HCT116 (cell line): ENCODE measurements around the gene PHF2. TPM values are rescaled to one million over a fixed set of nuclear protein-coding genes. Genes with fewer than 3 reads are reported as not detected.

Experiments used
- ATAC-seq: fragments of 200-7000 bp; cut with Tn5 transposase; 2 replicates; pipeline ENCODE4 v1.9.1; 2020; ENCODE audit warnings: mild to moderate bottlenecking, moderate library complexity
- BruUV-seq: library from RNA; stranded (reverse); fragments of 400-500 nt; replicated peaks from 2 replicates; lab custom pipeline; 2021; lab: Mats Ljungman, UMichigan
- CTCF ChIA-PET: fragments of 300-600 bp; sonication (Branson Sonifier 250); formaldehyde crosslinking; loops from one replicate; lab custom pipeline; 2021; ENCODE audit warnings: antibody characterized with exemption; lab: Charles Lee
- POLR2A ChIA-PET: fragments of 300-600, 350-600 bp; sonication (Branson Sonifier 250); formaldehyde crosslinking; loops from one replicate; lab custom pipeline; 2021; ENCODE audit warnings: antibody characterized with exemption; lab: Charles Lee
- RAD21 ChIA-PET, 2 experiments: fragments of 300-600 bp; sonication (Branson Sonifier 250); formaldehyde crosslinking; loops; one replicate each; lab custom pipeline; 2023; ENCODE audit warnings: low total read pairs in 2 of 2; ENCODE audit not compliant: uncharacterized antibody in 2 of 2, unreplicated experiment in 2 of 2, low non-redundant PET in 1 of 2; lab: Charles Lee
- DNase-seq: peaks from one replicate; pipeline ENCODE4 v3.0.0-alpha.2; 2010; ENCODE audit warnings: low read depth, low spot score
- H2AFZ ChIP-seq: fragments of 200-600 bp; shearing (Covaris generic), sonication (generic); 2 replicates; pipeline ENCODE4 v1.6.1; 2017; ENCODE audit warnings: low read depth, mixed run types, mixed read lengths, antibody characterized with exemption, low read length; ENCODE audit not compliant: poor library complexity, severe bottlenecking
- H3K27ac ChIP-seq: 2 replicates; pipeline ENCODE4 v1.5.1; 2012; ENCODE audit warnings: low read depth, low read length
- H3K27me3 ChIP-seq: fragments of 200-600 bp; sonication (generic); 2 replicates; pipeline ENCODE4 v1.6.1; 2016; ENCODE audit warnings: mixed run types, low read length, mixed read lengths; ENCODE audit not compliant: insufficient read depth
- H3K36me3 ChIP-seq, 2 experiments: fragments of 200-500 bp in 1 of 2; fragments of 200-600 bp in 1 of 2; sonication (Bioruptor generic) in 1 of 2; sonication (generic) in 1 of 2; 2 replicates each; pipeline versions ENCODE4 v1.5.1 to v1.6.1; 2014 to 2016; ENCODE audit warnings: low read length in 2 of 2, inconsistent platforms in 1 of 2, mixed read lengths in 1 of 2, mixed run types in 1 of 2; ENCODE audit not compliant: insufficient read depth in 2 of 2, control insufficient read depth in 1 of 2
- H3K4me1 ChIP-seq, 2 experiments: fragments of 200-600 bp in 1 of 2; sonication (generic) in 1 of 2; 2 replicates each; pipeline versions ENCODE4 v1.5.1 to v1.6.1; 2012 to 2017; ENCODE audit warnings: low read length in 2 of 2, inconsistent platforms in 1 of 2, mild to moderate bottlenecking in 1 of 2, mixed read lengths in 1 of 2, mixed run types in 1 of 2, moderate library complexity in 1 of 2; ENCODE audit not compliant: insufficient read depth in 2 of 2, control insufficient read depth in 1 of 2
- H3K4me2 ChIP-seq: fragments of 200-600 bp; sonication (generic); 2 replicates; pipeline ENCODE4 v1.6.1; 2017; ENCODE audit warnings: mixed run types, low read length, mixed read lengths
- H3K4me3 ChIP-seq, 2 experiments: fragments of 200-600 bp in 1 of 2; sonication (generic) in 1 of 2; replicated peaks in 1 of 2; 2 replicates each; pipeline ENCODE4 v1.5.1; 2011 to 2016; ENCODE audit warnings: low read length in 2 of 2, control low read depth in 1 of 2, low read depth in 1 of 2, mild to moderate bottlenecking in 1 of 2, mixed read lengths in 1 of 2, mixed run types in 1 of 2
- H3K79me2 ChIP-seq: fragments of 200-600 bp; sonication (generic); 2 replicates; pipeline ENCODE4 v1.6.1; 2017; ENCODE audit warnings: mild to moderate bottlenecking, mixed run types, low read length, moderate library complexity, mixed read lengths; ENCODE audit not compliant: insufficient read depth
- H3K9ac ChIP-seq: fragments of 200-600 bp; sonication (generic); 2 replicates; pipeline ENCODE4 v1.6.1; 2016; ENCODE audit warnings: low read length, mixed read lengths
- H3K9me2 ChIP-seq: fragments of 200-600 bp; sonication (generic), shearing (Covaris generic); 2 replicates; pipeline ENCODE4 v1.6.1; 2017; ENCODE audit warnings: mixed run types, mild to moderate bottlenecking, moderate library complexity; ENCODE audit not compliant: insufficient read depth
- H3K9me3 ChIP-seq, 2 experiments: fragments of 200-500 bp in 1 of 2; fragments of 200-600 bp in 1 of 2; sonication (Bioruptor generic) in 1 of 2; sonication (generic) in 1 of 2; 2 replicates each; pipeline ENCODE4 v1.6.1; 2014 to 2017; ENCODE audit warnings: low read length in 2 of 2, mixed read lengths in 2 of 2, inconsistent platforms in 1 of 2, low read depth in 1 of 2, mild to moderate bottlenecking in 1 of 2, mixed run types in 1 of 2, moderate library complexity in 1 of 2; ENCODE audit not compliant: control insufficient read depth in 1 of 2, insufficient read depth in 1 of 2
- H4K20me1 ChIP-seq: fragments of 200-600 bp; sonication (generic), shearing (Covaris generic); 2 replicates; pipeline ENCODE4 v1.6.1; 2017; ENCODE audit warnings: mixed run types, mild to moderate bottlenecking, moderate library complexity; ENCODE audit not compliant: insufficient read depth
- ATF3 ChIP-seq: IDR thresholded peaks from 2 replicates; pipeline ENCODE4 v1.6.1; 2012
- CBX3 ChIP-seq: IDR thresholded peaks from 2 replicates; pipeline ENCODE4 v1.6.1; 2012; ENCODE audit warnings: low read depth
- EGR1 ChIP-seq: IDR thresholded peaks from 2 replicates; pipeline ENCODE4 v1.6.1; 2012; ENCODE audit warnings: low read depth
- ELF1 ChIP-seq: IDR thresholded peaks from 2 replicates; pipeline ENCODE4 v1.6.1; 2012; ENCODE audit warnings: low read depth, borderline replicate concordance
- EZH2 ChIP-seq: fragments of 200-600 bp; sonication (generic); IDR thresholded peaks from 2 replicates; pipeline ENCODE4 v1.6.1; 2017; ENCODE audit warnings: antibody characterized with exemption, mixed run types
- EZH2phosphoT487 ChIP-seq: fragments of 200-600 bp; IDR thresholded peaks from 2 replicates; pipeline ENCODE4 v1.6.1; 2018; ENCODE audit warnings: antibody characterized with exemption, borderline replicate concordance
- MAX ChIP-seq: IDR thresholded peaks from 2 replicates; pipeline ENCODE4 v1.6.1; 2012
- POLR2A ChIP-seq: IDR thresholded peaks from 2 replicates; pipeline ENCODE4 v1.7.0; 2011; ENCODE audit warnings: borderline replicate concordance; ENCODE audit not compliant: insufficient read depth, insufficient read length; ENCODE audit errors: extremely low read depth
- POLR2AphosphoS5 ChIP-seq: IDR thresholded peaks from 2 replicates; pipeline ENCODE4 v1.6.1; 2011; ENCODE audit warnings: mild to moderate bottlenecking, low read depth, low read length, moderate library complexity
- RAD21 ChIP-seq: IDR thresholded peaks from 2 replicates; pipeline ENCODE4 v1.6.1; 2012; ENCODE audit warnings: low read depth, mild to moderate bottlenecking
- REST ChIP-seq: IDR thresholded peaks from 2 replicates; pipeline ENCODE4 v1.6.1; 2012; ENCODE audit warnings: low read depth
- SP1 ChIP-seq: IDR thresholded peaks from 2 replicates; pipeline ENCODE4 v1.6.1; 2012; ENCODE audit warnings: low read depth
- SRF ChIP-seq: IDR thresholded peaks from 2 replicates; pipeline ENCODE4 v1.6.1; 2012; ENCODE audit warnings: low read depth
- YY1 ChIP-seq: IDR thresholded peaks from 2 replicates; pipeline ENCODE4 v1.6.1; 2011; ENCODE audit warnings: low read length, low read depth, moderate library complexity, mild to moderate bottlenecking; ENCODE audit not compliant: insufficient replicate concordance; ENCODE audit errors: extremely low read depth
- ZBTB33 ChIP-seq: IDR thresholded peaks from 2 replicates; pipeline ENCODE4 v1.6.1; 2011; ENCODE audit warnings: mild to moderate bottlenecking, low read length, moderate library complexity; ENCODE audit not compliant: insufficient replicate concordance; ENCODE audit errors: extremely low read depth
- ZFX ChIP-seq: fragments of 450-650 bp; IDR thresholded peaks from 2 replicates; pipeline ENCODE4 v1.6.1; 2017
- ZNF274 ChIP-seq: fragments of 200-500 bp; sonication (Bioruptor generic); IDR thresholded peaks from 2 replicates; pipeline ENCODE4 v1.6.1; 2014; ENCODE audit warnings: mild to moderate bottlenecking, low read depth, low read length, inconsistent platforms
- intact Hi-C: fragments of 100-400 bp; cut with micrococcal nuclease; formaldehyde crosslinking; loops from 2 replicates; pipeline ENCODE4 v1.10.0; 2022
- total RNA-seq: library from RNA; stranded (reverse); gene quantifications from one replicate; pipeline ENCODE4 v1.2.1, GENCODE V29; 2021; ENCODE audit not compliant: unreplicated experiment

PHF2 gene
- total RNA-seq, 1 experiment from 2014 or later: 20.6 TPM

- RAD21 ChIA-PET: no interaction called here
- DNase-seq (no peak), ATAC-seq (no peak)
- Histone ChIP-seq H3K9me3 (no peaks in the 10 kb centered on the region), H3K9me2 (no peaks in the 10 kb centered on the region), H2AFZ (no peak overlapping the region), H3K4me2 (no peak overlapping the region), H3K9ac (no peak overlapping the region), H3K79me2 (no peaks in the 10 kb centered on the region), H3K27ac (no peak overlapping the region), H4K20me1 (no peaks in the 10 kb centered on the region), H3K4me3 (no peak overlapping the region), H3K36me3 (no peaks in the 10 kb centered on the region), H3K4me1 (no peaks in the 10 kb centered on the region), H3K27me3 (no peaks in the 10 kb centered on the region)
- intact Hi-C loops: no loop called here
- CTCF ChIA-PET: no interaction called here
- POLR2A ChIA-PET: no interaction called here
- no peak for TF ChIP-seq MAX
- no peak for TF ChIP-seq YY1
- no peak for TF ChIP-seq EZH2
- no peak for TF ChIP-seq EGR1
- no peak for TF ChIP-seq POLR2AphosphoS5
- no peak for TF ChIP-seq ATF3
- TF ChIP-seq ZFX: no peak
- no peak for TF ChIP-seq POLR2A
- TF ChIP-seq SP1: no peak
- TF ChIP-seq RAD21: no peak
- no peak for TF ChIP-seq ZBTB33
- no peak for TF ChIP-seq EZH2phosphoT487
- no peak for TF ChIP-seq CBX3
- no peak for TF ChIP-seq REST
- TF ChIP-seq ZNF274: no peak
- TF ChIP-seq SRF: no peak
- no peak for TF ChIP-seq ELF1
- BruUV-seq: no TSS peak
These were observed 121.9 kb downstream of the PHF2 start for GRCh38 chr9:93698140-93698908.
